ENCODE results near the gene SPATA45. TPM values are rescaled to one million over a fixed set of nuclear protein-coding genes. Genes with fewer than 3 reads are reported as not detected.
"Not testable (repeated sequence)": the region's sequence is repeated elsewhere in the genome, so short reads cannot be mapped to it uniquely, and the experiment has no call there.

The SPATA45 gene
- total RNA-seq, 1 donor from 2014 or later = not detected

DNA sequence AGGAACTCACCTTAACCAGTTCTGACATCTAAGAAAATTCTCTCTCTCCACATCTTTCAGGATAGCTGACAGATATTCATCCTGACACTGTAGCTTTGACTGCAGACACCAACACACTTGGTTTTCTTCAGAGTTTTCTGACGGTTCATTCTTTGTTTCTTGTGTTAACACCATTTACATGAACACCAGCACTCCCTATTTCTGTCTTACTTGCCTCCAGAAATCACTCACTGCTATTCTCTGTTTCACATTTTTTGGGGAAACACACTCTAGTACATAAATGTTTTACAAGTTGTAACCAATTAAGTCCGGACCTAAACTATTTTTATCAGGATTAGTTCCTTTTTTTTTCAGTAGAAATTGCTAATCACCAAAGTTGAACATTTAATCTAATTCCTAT, 26.1 kb upstream of the SPATA45 start:
- Histone ChIP-seq H3K4me1 (no peaks in the 10 kb centered on the region), H3K27ac (no peak overlapping the region), H3K4me3 (no peak overlapping the region), H3K27me3 (no peaks in the 10 kb centered on the region), H3K9me3 (no peaks in the 10 kb centered on the region), H3K36me3 (peaks cover 16 to 19% of the 10 kb centered on the region in 2 donors)
- no peak for DNase-seq (ENCODE audit: low spot score in 2 of 2)
- TF ChIP-seq, protein P1, sequence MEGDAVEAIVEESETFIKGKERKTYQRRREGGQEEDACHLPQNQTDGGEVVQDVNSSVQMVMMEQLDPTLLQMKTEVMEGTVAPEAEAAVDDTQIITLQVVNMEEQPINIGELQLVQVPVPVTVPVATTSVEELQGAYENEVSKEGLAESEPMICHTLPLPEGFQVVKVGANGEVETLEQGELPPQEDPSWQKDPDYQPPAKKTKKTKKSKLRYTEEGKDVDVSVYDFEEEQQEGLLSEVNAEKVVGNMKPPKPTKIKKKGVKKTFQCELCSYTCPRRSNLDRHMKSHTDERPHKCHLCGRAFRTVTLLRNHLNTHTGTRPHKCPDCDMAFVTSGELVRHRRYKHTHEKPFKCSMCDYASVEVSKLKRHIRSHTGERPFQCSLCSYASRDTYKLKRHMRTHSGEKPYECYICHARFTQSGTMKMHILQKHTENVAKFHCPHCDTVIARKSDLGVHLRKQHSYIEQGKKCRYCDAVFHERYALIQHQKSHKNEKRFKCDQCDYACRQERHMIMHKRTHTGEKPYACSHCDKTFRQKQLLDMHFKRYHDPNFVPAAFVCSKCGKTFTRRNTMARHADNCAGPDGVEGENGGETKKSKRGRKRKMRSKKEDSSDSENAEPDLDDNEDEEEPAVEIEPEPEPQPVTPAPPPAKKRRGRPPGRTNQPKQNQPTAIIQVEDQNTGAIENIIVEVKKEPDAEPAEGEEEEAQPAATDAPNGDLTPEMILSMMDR (IDR thresholded peaks at IDR 0.05) = no peak
- intact Hi-C loops (cut with DNase I) = no loop called here

DNA sequence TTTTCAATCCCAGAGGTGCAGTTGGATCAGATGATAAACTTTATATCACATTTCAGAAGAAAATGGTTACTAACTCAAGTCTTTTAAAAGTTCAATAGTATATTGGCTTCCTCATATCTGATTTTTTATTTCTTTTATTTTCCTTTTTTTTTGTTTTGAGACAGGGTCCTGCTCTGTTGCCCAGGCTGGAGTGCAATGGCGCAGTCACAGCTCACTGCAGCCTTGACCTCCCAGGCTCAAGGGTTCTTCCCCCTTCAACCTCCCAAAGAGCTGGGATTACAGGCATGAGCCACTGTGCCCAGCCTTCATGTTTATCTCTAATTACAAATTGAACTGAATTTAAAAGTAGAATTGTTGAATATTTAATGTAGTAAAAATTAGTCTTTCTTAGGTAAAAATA, 24.5 kb upstream of the SPATA45 start:
- TF ChIP-seq, protein P1 (IDR thresholded peaks at IDR 0.05) = no peak
- Histone ChIP-seq H3K9me3 (no peaks in the 10 kb centered on the region), H3K27ac (no peak overlapping the region), H3K36me3 (peaks cover 16 to 19% of the 10 kb centered on the region in 2 donors), H3K27me3 (no peaks in the 10 kb centered on the region), H3K4me3 (no peak overlapping the region), H3K4me1 (no peaks in the 10 kb centered on the region)
- no peak for DNase-seq (ENCODE audit: low spot score in 2 of 2)
- intact Hi-C loops (cut with DNase I) = no loop called here

DNA sequence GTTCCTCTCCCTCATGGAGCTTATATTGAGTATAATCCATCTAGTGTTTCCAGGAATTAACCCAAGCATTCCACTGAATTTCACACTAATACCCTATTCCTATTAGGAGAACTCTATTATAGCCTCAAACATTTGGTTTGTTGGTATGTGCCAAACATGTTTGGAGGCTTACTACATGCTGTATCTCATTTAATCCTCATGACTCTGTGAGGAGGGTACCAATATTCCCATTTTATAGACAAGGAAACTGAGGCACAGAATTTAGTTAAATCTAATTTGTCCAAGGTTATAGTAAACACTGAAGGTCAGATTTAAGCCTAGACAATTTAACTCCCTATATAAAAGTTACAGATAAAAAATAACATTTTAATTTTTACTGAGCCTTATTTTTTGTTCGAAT, 19.7 kb upstream of the SPATA45 start:
- intact Hi-C loops (cut with DNase I) = no loop called here
- Histone ChIP-seq H3K9me3 (no peaks in the 10 kb centered on the region), H3K27ac (no peak overlapping the region), H3K4me1 (no peaks in the 10 kb centered on the region), H3K36me3 (peaks cover 3 to 5% of the 10 kb centered on the region in 2 donors), H3K27me3 (no peaks in the 10 kb centered on the region), H3K4me3 (no peak overlapping the region)
- no peak for DNase-seq (ENCODE audit: low spot score in 2 of 2)
- TF ChIP-seq, protein P1 (IDR thresholded peaks at IDR 0.05) = no peak

DNA sequence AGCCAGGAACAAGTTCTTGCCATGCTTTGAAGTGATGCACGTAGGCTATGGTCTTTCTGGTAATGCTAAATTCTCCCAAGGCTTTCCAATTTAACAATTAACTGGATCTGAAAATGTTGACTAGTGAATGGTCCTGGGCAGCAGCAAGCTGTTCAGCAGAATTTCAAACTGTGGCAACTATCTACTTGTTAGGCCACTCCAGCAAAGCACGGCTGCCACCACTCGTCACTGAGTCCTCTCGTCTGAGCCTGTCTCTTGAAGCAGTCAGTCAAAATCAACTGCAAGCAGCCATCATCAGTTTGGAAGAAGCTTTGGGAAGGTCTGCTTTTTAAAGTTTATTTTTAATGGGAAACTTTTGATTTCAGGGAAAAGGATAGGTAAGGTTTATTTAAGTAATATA, 16.8 kb upstream of the SPATA45 start:
- intact Hi-C loops (cut with DNase I) = no loop called here
- Histone ChIP-seq H3K9me3 (no peaks in the 10 kb centered on the region), H3K27me3 (no peaks in the 10 kb centered on the region), H3K36me3 (peaks cover 0 to 3% of the 10 kb centered on the region in 2 donors), H3K27ac (no peak overlapping the region), H3K4me3 (no peak overlapping the region), H3K4me1 (no peaks in the 10 kb centered on the region)
- TF ChIP-seq, protein P1 (IDR thresholded peaks at IDR 0.05) = no peak
- DNase-seq (ENCODE audit: low spot score in 2 of 2) = no peak

DNA sequence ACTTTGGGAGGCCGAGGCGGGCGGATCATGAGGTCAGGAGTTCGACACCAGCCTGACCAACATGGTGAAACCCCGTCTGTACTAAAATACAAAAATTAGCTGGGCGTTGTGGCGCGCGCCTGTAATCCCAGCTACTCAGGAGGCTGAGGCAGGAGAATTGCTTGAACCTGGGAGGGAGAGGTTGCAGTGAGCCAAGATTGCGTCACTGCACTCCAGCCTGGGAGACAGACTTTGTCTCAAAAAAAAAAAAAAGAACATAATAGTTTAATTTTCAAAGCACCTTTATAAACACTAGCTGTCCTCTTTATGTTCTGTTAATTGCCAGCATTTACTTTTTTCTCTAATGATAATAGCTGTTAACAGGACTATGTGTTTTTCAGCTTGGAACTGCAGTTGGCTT, 15.9 kb upstream of the SPATA45 start:
- H3K4me1 ChIP-seq; H3K36me3 ChIP-seq; H3K27me3 ChIP-seq; DNase-seq (ENCODE audit: low spot score in 2 of 2); H3K4me3 ChIP-seq; H3K27ac ChIP-seq; intact Hi-C loops (cut with DNase I); H3K9me3 ChIP-seq: not testable (repeated sequence)

DNA sequence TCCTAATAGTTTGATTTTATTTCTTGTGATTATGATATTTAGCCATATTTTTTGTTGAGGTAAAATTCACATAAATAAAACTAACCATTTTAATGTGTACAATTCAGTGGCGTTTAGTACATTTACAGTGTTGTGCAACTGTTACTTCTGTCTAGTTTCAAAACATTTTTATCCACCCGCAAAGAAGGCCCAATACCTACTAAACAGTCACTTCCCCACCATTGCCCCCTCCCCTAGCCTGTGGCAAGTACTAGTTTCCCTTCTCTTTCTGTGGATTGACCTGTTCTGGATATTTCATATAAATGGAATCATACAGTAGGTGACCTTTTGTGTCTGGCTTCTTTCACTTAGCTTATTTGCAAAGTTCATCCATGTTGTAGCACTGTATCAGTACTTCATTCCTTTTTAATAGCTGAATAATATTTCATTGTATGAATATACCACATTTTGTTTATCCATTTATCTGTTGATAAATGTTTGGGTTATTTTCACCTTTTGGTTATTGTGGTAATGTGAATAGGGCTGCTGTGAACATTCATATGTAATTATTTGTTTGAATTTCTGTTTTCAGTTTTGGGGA, 14.8 kb upstream of the SPATA45 start:
- Histone ChIP-seq H3K27me3 (no peaks in the 10 kb centered on the region), H3K4me1 (peaks cover 5 to 6% of the 10 kb centered on the region in 2 donors), H3K36me3 (peaks cover 0 to 3% of the 10 kb centered on the region in 2 donors), H3K9me3 (no peaks in the 10 kb centered on the region), H3K4me3 (no peak overlapping the region), H3K27ac (no peak overlapping the region)
- intact Hi-C loops (cut with DNase I) = no loop called here
- no peak for DNase-seq (ENCODE audit: low spot score in 2 of 2)
- TF ChIP-seq, protein P1 (IDR thresholded peaks at IDR 0.05) = no peak
